K562 (cell line): ENCODE measurements around the gene UBR1. TPM values are rescaled to one million over a fixed set of nuclear protein-coding genes. Genes with fewer than 3 reads are reported as not detected.

ENCODE experiments used
- ATAC-seq: fragments of 200-7000 bp; cut with Tn5 transposase; 3 replicates; pipeline ENCODE4 v1.9.1; 2020; ENCODE audit warnings: moderate library complexity
- BruUV-seq: library from RNA; stranded (reverse); fragments of 400-500 nt; replicated peaks from 2 replicates; lab custom pipeline; 2021; lab: Mats Ljungman, UMichigan
- CTCF ChIA-PET: fragments of 300-600 bp; formaldehyde crosslinking; extraction: SDS; loops from one replicate; lab custom pipeline; 2021; ENCODE audit warnings: low intra/inter-chr PET ratio; lab: Yijun Ruan, JAX
- POLR2A ChIA-PET: fragments of 300-600, 350-650 bp; sonication (Branson Sonifier 250); formaldehyde crosslinking; extraction: SDS; loops from one replicate; lab custom pipeline; 2021; ENCODE audit warnings: antibody characterized with exemption, inconsistent platforms; lab: Yijun Ruan, JAX
- DNase-seq, 4 experiments: peaks; one replicate each; pipeline versions ENCODE4 v3.0.0 to v3.0.0-alpha.2; 2011 to 2018; ENCODE audit warnings: low spot score in 3 of 4, mixed read lengths in 3 of 4; ENCODE audit errors: extremely low read depth in 1 of 4
- FAIRE-seq: peaks from 2 replicates; lab custom pipeline; 2011; peaks lifted over from hg19 to GRCh38; lab: Jason Lieb, UNC
- H2AFZ ChIP-seq: 2 replicates; pipeline ENCODE4 v1.6.0; 2011; ENCODE audit warnings: low read depth, low read length, control low read depth, inconsistent platforms
- H3K27ac ChIP-seq: fragments of 200-600 bp; 3 replicates; pipeline ENCODE4 v1.8.0; 2011; ENCODE audit warnings: low read depth, mild to moderate bottlenecking, control low read depth, inconsistent platforms, low read length, moderate library complexity, mixed read lengths; ENCODE audit errors: extremely low read depth
- H3K27me3 ChIP-seq, 2 experiments: fragments of 300-600 bp in 1 of 2; 2 replicates in 1 of 2; 3 replicates in 1 of 2; pipeline versions ENCODE4 v1.6.0 to v1.8.0; 2011; ENCODE audit warnings: inconsistent platforms in 2 of 2, low read length in 2 of 2, mild to moderate bottlenecking in 1 of 2, mixed read lengths in 1 of 2, moderate library complexity in 1 of 2; ENCODE audit not compliant: control insufficient read depth in 2 of 2, insufficient read depth in 2 of 2
- H3K36me3 ChIP-seq: fragments of 300-600 bp; 3 replicates; pipeline ENCODE4 v1.8.0; 2011; ENCODE audit warnings: mild to moderate bottlenecking, low read length, inconsistent platforms; ENCODE audit not compliant: control insufficient read depth, insufficient read depth
- H3K4me1 ChIP-seq, 2 experiments: fragments of 200-600 bp in 1 of 2; replicated peaks in 1 of 2; 2 replicates in 1 of 2; 3 replicates in 1 of 2; pipeline versions ENCODE4 v1.5.1 to v1.8.0; 2011; ENCODE audit warnings: inconsistent platforms in 2 of 2, low read length in 2 of 2, mild to moderate bottlenecking in 1 of 2, mixed read lengths in 1 of 2, moderate library complexity in 1 of 2; ENCODE audit not compliant: control insufficient read depth in 2 of 2, insufficient read depth in 2 of 2
- H3K4me2 ChIP-seq: 2 replicates; pipeline ENCODE4 v1.6.1; 2011; ENCODE audit warnings: low read length, control low read depth, inconsistent platforms, mixed read lengths; ENCODE audit not compliant: insufficient read depth
- H3K4me3 ChIP-seq: fragments of 200-600 bp; sonication (generic), shearing (Covaris generic); 2 replicates; pipeline ENCODE4 v1.5.1; 2016; ENCODE audit warnings: control low read depth, inconsistent platforms
- H3K79me2 ChIP-seq: fragments of 200-600 bp; 3 replicates; pipeline ENCODE4 v1.8.0; 2011; ENCODE audit warnings: low read length, inconsistent platforms; ENCODE audit not compliant: control insufficient read depth, insufficient read depth
- H3K9ac ChIP-seq, 2 experiments: 2 replicates each; pipeline versions ENCODE4 v1.6.0 to v1.6.1; 2011; ENCODE audit warnings: low read depth in 2 of 2, low read length in 2 of 2, control low read depth in 1 of 2, inconsistent platforms in 1 of 2, mild to moderate bottlenecking in 1 of 2, mixed read lengths in 1 of 2; ENCODE audit not compliant: insufficient read depth in 1 of 2
- H3K9me1 ChIP-seq: one replicate; pipeline ENCODE4 v1.6.0; 2011; ENCODE audit warnings: inconsistent platforms, mild to moderate bottlenecking, low read length, moderate library complexity; ENCODE audit not compliant: control insufficient read depth, insufficient read depth
- H3K9me3 ChIP-seq: replicated peaks from 2 replicates; pipeline ENCODE4 v1.5.1; 2011; ENCODE audit warnings: low read depth, low read length, inconsistent platforms; ENCODE audit not compliant: control insufficient read depth, insufficient read depth
- H4K20me1 ChIP-seq: replicated peaks from 2 replicates; pipeline ENCODE4 v1.6.1; 2011; ENCODE audit warnings: low read length, inconsistent platforms, mixed read lengths; ENCODE audit not compliant: control insufficient read depth, insufficient read depth
- ARNT ChIP-seq, 2 experiments: fragments of 450-650 bp; IDR thresholded peaks; 2 replicates each; pipeline ENCODE4 v1.6.1; 2016; ENCODE audit warnings: mild to moderate bottlenecking in 1 of 2
- BRD9 ChIP-seq: fragments of 450-650 bp; IDR thresholded peaks from 2 replicates; pipeline ENCODE4 v1.6.1; 2018; ENCODE audit warnings: low read depth; ENCODE audit not compliant: partially characterized antibody
- CBX2 ChIP-seq: fragments of 200-600 bp; sonication (generic); IDR thresholded peaks from one replicate; pipeline ENCODE4 v1.6.1; 2012; ENCODE audit warnings: mild to moderate bottlenecking, low read length, inconsistent platforms; ENCODE audit not compliant: insufficient read depth, poor library complexity, severe bottlenecking
- EWSR1 ChIP-seq: fragments of 450-650 bp; IDR thresholded peaks from 2 replicates; pipeline ENCODE4 v1.6.1; 2018; ENCODE audit warnings: borderline replicate concordance, mild to moderate bottlenecking, low read depth, moderate library complexity; ENCODE audit not compliant: partially characterized antibody
- GTF2B ChIP-seq: IDR thresholded peaks from 2 replicates; pipeline ENCODE4 v1.6.1; 2011; ENCODE audit not compliant: insufficient read length; ENCODE audit errors: extremely low read depth
- NFYB ChIP-seq: IDR thresholded peaks from 2 replicates; pipeline ENCODE4 v1.6.1; 2011; ENCODE audit warnings: mild to moderate bottlenecking, moderate library complexity; ENCODE audit not compliant: insufficient read length; ENCODE audit errors: extremely low read depth
- RFX1 ChIP-seq: fragments of 450-650 bp; IDR thresholded peaks from 2 replicates; pipeline ENCODE4 v1.6.1; 2016; ENCODE audit warnings: mild to moderate bottlenecking, moderate library complexity
- TCF3 ChIP-seq: sonication (generic); formaldehyde crosslinking; IDR thresholded peaks from 2 replicates; pipeline ENCODE4 v1.4.0; 2020; ENCODE audit warnings: mild to moderate bottlenecking, missing genetic modification reagents
- TRIM24 ChIP-seq, 2 experiments: fragments of 450-650 bp; IDR thresholded peaks; 2 replicates each; pipeline ENCODE4 v1.6.1; 2016
- USF2 ChIP-seq: sonication (generic); formaldehyde crosslinking; IDR thresholded peaks from 2 replicates; pipeline ENCODE4 v1.5.0; 2020; ENCODE audit warnings: missing genetic modification reagents
- ZBTB5 ChIP-seq: fragments of 450-650 bp; IDR thresholded peaks from 2 replicates; pipeline ENCODE4 v1.6.1; 2017; ENCODE audit warnings: antibody characterized with exemption
- ZKSCAN1 ChIP-seq: fragments of 150-350 bp; IDR thresholded peaks from 2 replicates; pipeline ENCODE4 v1.6.1; 2016; ENCODE audit warnings: low read depth, low read length
- ZZZ3 ChIP-seq: fragments of 450-650 bp; IDR thresholded peaks from 2 replicates; pipeline ENCODE4 v1.6.1; 2016; ENCODE audit warnings: antibody characterized with exemption, mild to moderate bottlenecking, moderate library complexity
- WGBS: fragments of 100-300 bp; shearing (Covaris generic); methylation state at CpG from one replicate; pipeline ENCODE4 v1.1.6; 2016; ENCODE audit warnings: low coverage, mixed read lengths; ENCODE audit not compliant: insufficient coverage; ENCODE audit errors: missing lambda C conversion rate; 5-methylcytosine and 5-hydroxymethylcytosine counted together
- in situ Hi-C: fragments of 300-500 bp; cut with MboI; formaldehyde crosslinking; loops from 4 replicates; pipeline ENCODE4 v1.15.0; 2018; ENCODE audit warnings: inconsistent platforms, mixed read lengths
- intact Hi-C: fragments of 100-400 bp; cut with micrococcal nuclease; formaldehyde crosslinking; loops from 2 replicates; pipeline ENCODE4 v1.14.2; 2022
- polyA plus RNA-seq, 8 experiments: library from polyadenylated mRNA; depleted of rRNA in 4 of 8; stranded (reverse) in 5 of 8; unstranded in 3 of 8; fragments of >200 nt; fragmentation: Nextera tagmentation in 2 of 8; fragmentation: Illumina TruSeq in 1 of 8; extraction: Ambion mirVana in 2 of 8; extraction: Trizol in 1 of 8; gene quantifications; 2 replicates each; pipeline versions ENCODE4 v1.2.1 to v1.2.3, GENCODE V29; 2011 to 2014; ENCODE audit warnings: inconsistent platforms in 1 of 8, missing spikeins in 1 of 8
- total RNA-seq, 7 experiments: library from RNA; depleted of rRNA in 6 of 7; stranded (reverse); fragments of >200 nt in 6 of 7; fragmentation: Illumina TruSeq in 2 of 7; extraction: Trizol in 2 of 7; gene quantifications; 2 replicates each; pipeline versions ENCODE4 v1.2.1 to v1.2.3, GENCODE V29; 2011 to 2021; ENCODE audit warnings: low replicate concordance in 1 of 7

Gene UBR1
- total and polyA plus RNA-seq, 9 of the 15 experiments (the other 6 are each of a cell fraction or from before 2014, with no cell fraction given): 5.8 to 30.7 (median 15.3) TPM

DNA sequence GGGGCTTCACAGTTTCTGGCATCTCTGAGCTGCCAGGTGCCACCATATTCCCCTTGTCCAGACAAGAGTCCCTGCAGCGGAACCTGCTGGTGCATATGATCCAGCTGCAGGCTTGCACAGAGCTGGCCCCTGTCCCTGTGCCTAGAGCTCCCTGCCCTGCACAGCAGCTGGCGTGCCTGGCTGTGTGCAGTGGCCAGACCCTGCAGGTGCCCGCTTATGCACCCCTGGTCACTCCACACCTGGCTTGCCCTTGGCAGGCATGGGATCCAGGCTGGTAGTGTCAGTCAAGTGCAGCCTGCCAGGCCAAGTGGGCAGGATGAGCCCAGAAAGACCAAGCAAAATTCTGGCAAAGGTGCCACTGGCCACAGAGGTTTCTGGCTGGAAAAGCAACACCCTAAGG, 96.6 kb downstream of the UBR1 start:
- peaks cover 44% of the 10 kb centered on the region; the same call in 1 of the 3 replicates for H3K36me3 ChIP-seq
- no peak overlapping the region for H3K4me3 ChIP-seq
- ATAC-seq (no peak), DNase-seq (no peak), FAIRE-seq (no peak)
- intact Hi-C loops: no loop called here
- no peak for TF ChIP-seq CBX2
- TF ChIP-seq GTF2B: no peak
- no peak for TF ChIP-seq RFX1
- TF ChIP-seq BRD9: no peak
- no peak for TF ChIP-seq ZBTB5
- TF ChIP-seq TRIM24 (IDR thresholded peaks at IDR 0.05): no peak
- TF ChIP-seq NFYB: no peak
- TF ChIP-seq ARNT (IDR thresholded peaks at IDR 0.05): no peak
- TF ChIP-seq ZKSCAN1: no peak
- no peak for TF ChIP-seq USF2 (CRISPR knock-in tag)
- no peak for TF ChIP-seq EWSR1
- no peak for TF ChIP-seq ZZZ3
- no peak for TF ChIP-seq TCF3 (CRISPR knock-in tag)
- no peaks in the 10 kb centered on the region for H3K9me1 ChIP-seq
- no peak overlapping the region for H3K27ac ChIP-seq
- no peak overlapping the region for H3K9ac ChIP-seq
- in situ Hi-C loops: no loop called here
- no peak overlapping the region for H3K4me2 ChIP-seq
- 94% methylated on average over 3 of the region's 3 CpGs for WGBS
- POLR2A ChIA-PET: interaction anchor here (0.6 to 1.6 kb wide), 3 partner anchors 17 to 373 kb away, joined by 3 to 5 read pairs (median 4); no protein-coding TSS in a partner anchor
- no TSS peak for BruUV-seq
- no peak overlapping the region for H2AFZ ChIP-seq
- H3K27me3 ChIP-seq: no peaks in the 10 kb centered on the region
- H3K79me2 ChIP-seq: no peaks in the 10 kb centered on the region
- H3K9me3 ChIP-seq: no peaks in the 10 kb centered on the region
- CTCF ChIA-PET: no interaction called here
- no peaks in the 10 kb centered on the region for H4K20me1 ChIP-seq
- peaks cover 0 to 4% of the 10 kb centered on the region in 2 experiments; a peak in 2 of 5 replicates for H3K4me1 ChIP-seq
